H1 (cell line): ENCODE data around the gene ZMIZ1. TPM values are rescaled to one million over a fixed set of nuclear protein-coding genes. Genes with fewer than 3 reads are reported as not detected.

Experiments used
- ASH2L ChIP-seq: fragments of 200-600, 300-600 bp; sonication (generic); IDR thresholded peaks from one replicate; pipeline ENCODE4 v1.7.1; 2017; ENCODE audit warnings: low read length
- BACH1 ChIP-seq: IDR thresholded peaks from 2 replicates; pipeline ENCODE4 v1.6.1; 2012; ENCODE audit warnings: low read length, improper control_type of control experiment
- BCL11A ChIP-seq, 2 experiments: IDR thresholded peaks; one replicate each; pipeline ENCODE4 v1.6.1; 2011; ENCODE audit warnings: low read depth in 2 of 2, low read length in 2 of 2, mild to moderate bottlenecking in 2 of 2
- CTBP2 ChIP-seq: IDR thresholded peaks from 2 replicates; pipeline ENCODE4 v1.7.0; 2011; ENCODE audit warnings: borderline replicate concordance, mild to moderate bottlenecking, moderate library complexity, mixed read lengths, low read length; ENCODE audit not compliant: insufficient read depth, insufficient read length
- JUN ChIP-seq: IDR thresholded peaks from 2 replicates; pipeline ENCODE4 v1.6.1; 2011; ENCODE audit warnings: low read depth, mild to moderate bottlenecking, improper control_type of control experiment, low read length
- RAD21 ChIP-seq, 2 experiments: IDR thresholded peaks in 1 of 2; conservative IDR thresholded peaks in 1 of 2; 2 replicates each; pipeline ENCODE4 v1.6.1; 2011; ENCODE audit warnings: low read depth in 2 of 2, low read length in 2 of 2, improper control_type of control experiment in 1 of 2, inconsistent platforms in 1 of 2, mild to moderate bottlenecking in 1 of 2, moderate library complexity in 1 of 2
- SRF ChIP-seq: IDR thresholded peaks from 2 replicates; pipeline ENCODE4 v1.6.1; 2011; ENCODE audit warnings: mild to moderate bottlenecking, low read depth, low read length, moderate library complexity
- SUZ12 ChIP-seq: fragments of 200-600 bp; sonication (generic); IDR thresholded peaks from 2 replicates; pipeline ENCODE4 v1.6.1; 2012; ENCODE audit warnings: mild to moderate bottlenecking, inconsistent platforms, low read length, moderate library complexity, mixed read lengths
- polyA plus RNA-seq, 7 experiments: library from polyadenylated mRNA; depleted of rRNA in 3 of 7; stranded (reverse) in 5 of 7; unstranded in 2 of 7; fragments of >200 nt in 5 of 7; fragments of 200-250 nt in 2 of 7; gene quantifications; 1 replicate in 5 of 7; 2 replicates in 1 of 7; 4 replicates in 1 of 7; pipeline versions ENCODE4 v1.2.1 to v1.2.3, GENCODE V29; 2011 to 2013; ENCODE audit warnings: missing spikeins in 2 of 7, mixed read lengths in 2 of 7
- total RNA-seq: library from RNA; stranded (reverse); fragmentation: NEBNext Ultra II Directional; extraction: Animal tissue kit (Norgen Biotek cat#: 25700); gene quantifications from 2 replicates; pipeline ENCODE4 v1.2.1, GENCODE V29; 2021

The ZMIZ1 gene
- total and polyA plus RNA-seq, 2 of the 8 experiments (the other 6 are each of a cell fraction or from before 2014, with no cell fraction given), result 8.1 to 28.0 TPM

DNA sequence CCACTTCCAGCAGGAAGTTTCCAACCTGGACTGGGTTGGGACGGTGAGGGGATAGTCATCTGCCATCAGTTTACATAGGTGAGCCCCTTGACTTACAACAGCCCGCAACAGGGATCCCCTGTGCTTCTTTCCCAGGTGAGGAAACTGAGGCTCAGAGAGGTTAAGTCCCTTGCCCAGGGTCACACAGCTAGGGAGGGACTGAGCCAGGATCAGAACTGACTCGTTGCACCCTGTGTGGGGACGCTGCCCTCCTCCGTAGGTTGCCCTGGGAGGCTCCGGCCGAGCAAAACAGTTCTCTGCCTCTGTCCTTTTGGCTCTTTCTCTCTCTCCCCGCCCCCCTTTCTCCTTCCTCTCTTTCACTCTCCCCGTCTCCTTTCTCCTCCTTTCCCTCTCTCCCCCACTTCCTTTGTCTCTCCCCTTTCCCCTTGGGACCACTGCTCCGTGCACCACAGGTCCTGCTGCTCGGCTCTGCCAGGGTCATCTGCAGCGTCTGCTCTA lies 161.1 kb downstream of the ZMIZ1 start (continued):
- peak in 1 of 2 experiments; percentile 4; a peak in 1 of 4 replicates for TF ChIP-seq RAD21 (IDR thresholded peaks at IDR 0.05 in 1 of 2, conservative IDR thresholded peaks at IDR 0.05 in 1 of 2; ENCODE audit: low read depth in 2 of 2, low read length in 2 of 2)
- TF ChIP-seq ASH2L, result peak; percentile 9
- TF ChIP-seq SRF, result no peak
- no peak for TF ChIP-seq SUZ12
- no peak for TF ChIP-seq CTBP2
- TF ChIP-seq BCL11A (IDR thresholded peaks at IDR 0.05; ENCODE audit: low read depth in 2 of 2, low read length in 2 of 2), result no peak
- TF ChIP-seq JUN, result no peak
- no peak for TF ChIP-seq BACH1
